Neuronal stem cell (in vitro differentiated cells): ENCODE measurements around the gene KLC4.

Source experiments
- DNase-seq: peaks from one replicate; pipeline ENCODE4 v3.0.0-alpha.2; 2013; ENCODE audit warnings: low spot score
- H2AFZ ChIP-seq: one replicate; pipeline ENCODE4 v1.6.1; 2013; ENCODE audit warnings: mild to moderate bottlenecking, low read length, inconsistent platforms
- H2AK5ac ChIP-seq: 2 replicates; pipeline ENCODE4 v1.6.1; 2013; ENCODE audit warnings: low read depth, mild to moderate bottlenecking, inconsistent platforms, low read length, moderate library complexity, mixed read lengths
- H2BK120ac ChIP-seq: 2 replicates; pipeline ENCODE4 v1.6.1; 2013; ENCODE audit warnings: low read depth, mild to moderate bottlenecking, inconsistent platforms, low read length, moderate library complexity, mixed read lengths
- H2BK12ac ChIP-seq: one replicate; pipeline ENCODE4 v1.6.1; 2013; ENCODE audit warnings: low read length, inconsistent platforms
- H2BK15ac ChIP-seq: 2 replicates; pipeline ENCODE4 v1.6.1; 2013; ENCODE audit warnings: mild to moderate bottlenecking, low read length, inconsistent platforms, mixed read lengths
- H2BK5ac ChIP-seq: one replicate; pipeline ENCODE4 v1.6.1; 2013; ENCODE audit warnings: inconsistent platforms, mild to moderate bottlenecking, low read length, moderate library complexity
- H3K14ac ChIP-seq: one replicate; pipeline ENCODE4 v1.6.1; 2013; ENCODE audit warnings: low read length, inconsistent platforms
- H3K18ac ChIP-seq: 2 replicates; pipeline ENCODE4 v1.6.1; 2013; ENCODE audit warnings: low read length, inconsistent platforms
- H3K23ac ChIP-seq: 2 replicates; pipeline ENCODE4 v1.6.1; 2013; ENCODE audit warnings: low read depth, mild to moderate bottlenecking, mixed read lengths, low read length, inconsistent platforms; ENCODE audit not compliant: poor library complexity
- H3K27ac ChIP-seq: replicated peaks from 3 replicates; pipeline ENCODE4 v1.5.1; 2013; ENCODE audit warnings: low read length, inconsistent platforms
- H3K27me3 ChIP-seq, 3 experiments: 2 replicates each; pipeline ENCODE4 v1.6.1; 2013; ENCODE audit warnings: low read length in 3 of 3, mild to moderate bottlenecking in 2 of 3, inconsistent platforms in 1 of 3, low read depth in 1 of 3, mixed read lengths in 1 of 3, moderate library complexity in 1 of 3; ENCODE audit not compliant: control insufficient read depth in 3 of 3, insufficient read depth in 3 of 3
- H3K36me3 ChIP-seq, 2 donors: replicated peaks in 1 of 2; 2 replicates each; pipeline ENCODE4 v1.6.1; 2013; ENCODE audit warnings: low read length in 2 of 2; ENCODE audit not compliant: control insufficient read depth in 2 of 2, insufficient read depth in 2 of 2
- H3K4ac ChIP-seq: 2 replicates; pipeline ENCODE4 v1.6.1; 2013; ENCODE audit warnings: inconsistent platforms, mild to moderate bottlenecking, low read length, moderate library complexity
- H3K4me1 ChIP-seq, 2 donors: 1 replicate in 1 of 2; 2 replicates in 1 of 2; pipeline ENCODE4 v1.6.1; 2013; ENCODE audit warnings: low read length in 2 of 2, low read depth in 1 of 2; ENCODE audit not compliant: control insufficient read depth in 2 of 2, insufficient read depth in 1 of 2
- H3K4me2 ChIP-seq: one replicate; pipeline ENCODE4 v1.6.1; 2013; ENCODE audit warnings: mild to moderate bottlenecking, low read length, inconsistent platforms; ENCODE audit not compliant: insufficient read depth, poor library complexity, severe bottlenecking
- H3K4me3 ChIP-seq, 2 donors: 2 replicates each; pipeline ENCODE4 v1.5.1; 2013; ENCODE audit warnings: low read length in 2 of 2, mild to moderate bottlenecking in 2 of 2, inconsistent platforms in 1 of 2, moderate library complexity in 1 of 2
- H3K79me1 ChIP-seq: one replicate; pipeline ENCODE4 v1.6.1; 2013; ENCODE audit warnings: low read depth, mild to moderate bottlenecking, inconsistent platforms, low read length, moderate library complexity
- H3K9ac ChIP-seq: one replicate; pipeline ENCODE4 v1.6.1; 2013; ENCODE audit warnings: mild to moderate bottlenecking, low read depth, low read length, inconsistent platforms; ENCODE audit not compliant: poor library complexity
- H3K9me3 ChIP-seq, 2 donors: replicated peaks in 1 of 2; 2 replicates each; pipeline versions ENCODE3 to v1.6.1; 2013; ENCODE audit warnings: low read length in 2 of 2, mild to moderate bottlenecking in 2 of 2, inconsistent platforms in 1 of 2, low read depth in 1 of 2, mixed read lengths in 1 of 2, moderate library complexity in 1 of 2; ENCODE audit not compliant: control insufficient read depth in 2 of 2, insufficient read depth in 1 of 2
- H4K8ac ChIP-seq: one replicate; pipeline ENCODE4 v1.6.1; 2013; ENCODE audit warnings: low read depth, mild to moderate bottlenecking, inconsistent platforms, low read length, moderate library complexity
- H4K91ac ChIP-seq: one replicate; pipeline ENCODE4 v1.6.1; 2013; ENCODE audit warnings: low read length, low read depth, mild to moderate bottlenecking, inconsistent platforms; ENCODE audit not compliant: poor library complexity
- WGBS, 2 donors: extraction: QIAGEN DNeasy Blood & Tissue Kit; methylation state at CpG; one replicate each; pipeline ENCODE4 v1.1.7; 2013; ENCODE audit warnings: missing lambda C conversion rate in 2 of 2, mixed read lengths in 1 of 2; ENCODE audit not compliant: insufficient read length in 2 of 2, insufficient replicate concordance in 1 of 2; ENCODE audit errors: extremely low coverage in 2 of 2; 5-methylcytosine and 5-hydroxymethylcytosine counted together

KLC4 gene

GRCh38 chr6:43089874-43090558 is 30.6 kb downstream of the KLC4 start:
- Histone ChIP-seq H2BK12ac (no peak overlapping the region), H3K79me1 (peaks cover 4% of the 10 kb centered on the region), H4K8ac (no peak overlapping the region), H3K4me2 (peak overlapping the region; percentile 21), H3K27me3 (no peaks in the 10 kb centered on the region), H3K14ac (no peak overlapping the region), H2BK15ac (no peak overlapping the region), H2BK5ac (no peak overlapping the region), H2BK120ac (no peak overlapping the region), H3K4ac (no peak overlapping the region), H3K9me3 (no peaks in the 10 kb centered on the region), H3K23ac (no peak overlapping the region), H3K27ac (peak overlapping the region; percentile 11), H4K91ac (no peak overlapping the region), H3K4me3 (no peak overlapping the region), H2AK5ac (no peak overlapping the region), H3K36me3 (no peaks in the 10 kb centered on the region), H3K18ac (peak overlapping the region; percentile 80), H3K9ac (no peak overlapping the region), H2AFZ (no peak overlapping the region), H3K4me1 (peaks cover 30 to 36% of the 10 kb centered on the region in 2 donors)
- WGBS, 2 donors, result no CpG with 5 or more reads among the region's 8 CpGs
- DNase-seq, result no peak

- H4K91ac ChIP-seq, result no peak overlapping the region
- peak overlapping the region; percentile 21 for H3K4me2 ChIP-seq
- H3K4ac ChIP-seq, result no peak overlapping the region
- DNase-seq, result no peak
- H4K8ac ChIP-seq, result no peak overlapping the region
- H3K27ac ChIP-seq, result peak overlapping the region; percentile 11
- H3K23ac ChIP-seq, result no peak overlapping the region
- no peak overlapping the region for H2BK5ac ChIP-seq
- H2BK12ac ChIP-seq, result no peak overlapping the region
- no peak overlapping the region for H3K18ac ChIP-seq
- H2BK15ac ChIP-seq, result no peak overlapping the region
- no peak overlapping the region for H2AK5ac ChIP-seq
- H3K79me1 ChIP-seq, result peaks cover 4% of the 10 kb centered on the region
- H3K4me1 ChIP-seq, result peaks cover 31 to 36% of the 10 kb centered on the region in 2 donors
- no peaks in the 10 kb centered on the region for H3K36me3 ChIP-seq
- no peak overlapping the region for H2BK120ac ChIP-seq
- no peaks in the 10 kb centered on the region for H3K9me3 ChIP-seq
- no peak overlapping the region for H2AFZ ChIP-seq
- H3K4me3 ChIP-seq, result no peak overlapping the region
- no peak overlapping the region for H3K14ac ChIP-seq
- no CpG with 5 or more reads among the region's 2 CpGs for WGBS, 2 donors
- H3K27me3 ChIP-seq, result no peaks in the 10 kb centered on the region
- no peak overlapping the region for H3K9ac ChIP-seq
Measured at GRCh38 chr6:43090559-43090956, 31.1 kb downstream of the KLC4 start.

- no peak overlapping the region for H2BK5ac ChIP-seq
- H3K4me2 ChIP-seq, result no peak overlapping the region
- no peak overlapping the region for H2BK120ac ChIP-seq
- peaks cover 34 to 39% of the 10 kb centered on the region in 2 donors for H3K4me1 ChIP-seq
- H2BK12ac ChIP-seq, result no peak overlapping the region
- no peak overlapping the region for H2BK15ac ChIP-seq
- H3K18ac ChIP-seq, result no peak overlapping the region
- H3K4ac ChIP-seq, result no peak overlapping the region
- WGBS, 2 donors, result no CpG with 5 or more reads among the region's 5 CpGs
- peaks cover 4% of the 10 kb centered on the region for H3K79me1 ChIP-seq
- H3K23ac ChIP-seq, result no peak overlapping the region
- no peak overlapping the region for H3K4me3 ChIP-seq
- no peak overlapping the region for H4K91ac ChIP-seq
- no peak overlapping the region for H2AK5ac ChIP-seq
- no peak for DNase-seq
- no peaks in the 10 kb centered on the region for H3K27me3 ChIP-seq
- H4K8ac ChIP-seq, result no peak overlapping the region
- no peaks in the 10 kb centered on the region for H3K9me3 ChIP-seq
- no peak overlapping the region for H3K14ac ChIP-seq
- H3K27ac ChIP-seq, result peak overlapping the region; percentile 11
- H2AFZ ChIP-seq, result no peak overlapping the region
- H3K9ac ChIP-seq, result no peak overlapping the region
- no peaks in the 10 kb centered on the region for H3K36me3 ChIP-seq
Measured at GRCh38 chr6:43091020-43091419, 31.6 kb downstream of the KLC4 start.

GRCh38 chr6:43091436-43091991 is 32.1 kb downstream of the KLC4 start:
- no peak for DNase-seq
- Histone ChIP-seq H3K4me3 (no peak overlapping the region), H3K9me3 (no peaks in the 10 kb centered on the region), H2BK120ac (no peak overlapping the region), H3K4me1 (peaks cover 37 to 44% of the 10 kb centered on the region in 2 donors), H2BK15ac (no peak overlapping the region), H3K23ac (no peak overlapping the region), H2AFZ (no peak overlapping the region), H4K8ac (no peak overlapping the region), H3K79me1 (peaks cover 4% of the 10 kb centered on the region), H2AK5ac (no peak overlapping the region), H3K4me2 (no peak overlapping the region), H2BK5ac (no peak overlapping the region), H3K4ac (no peak overlapping the region), H3K36me3 (no peaks in the 10 kb centered on the region), H2BK12ac (no peak overlapping the region), H4K91ac (no peak overlapping the region), H3K9ac (no peak overlapping the region), H3K14ac (no peak overlapping the region), H3K27me3 (no peaks in the 10 kb centered on the region), H3K18ac (no peak overlapping the region), H3K27ac (no peak overlapping the region)
- WGBS, 2 donors, result no CpG with 5 or more reads among the region's 10 CpGs
